Measurements from ENCODE around the gene PCCB.

Gene PCCB

DNA sequence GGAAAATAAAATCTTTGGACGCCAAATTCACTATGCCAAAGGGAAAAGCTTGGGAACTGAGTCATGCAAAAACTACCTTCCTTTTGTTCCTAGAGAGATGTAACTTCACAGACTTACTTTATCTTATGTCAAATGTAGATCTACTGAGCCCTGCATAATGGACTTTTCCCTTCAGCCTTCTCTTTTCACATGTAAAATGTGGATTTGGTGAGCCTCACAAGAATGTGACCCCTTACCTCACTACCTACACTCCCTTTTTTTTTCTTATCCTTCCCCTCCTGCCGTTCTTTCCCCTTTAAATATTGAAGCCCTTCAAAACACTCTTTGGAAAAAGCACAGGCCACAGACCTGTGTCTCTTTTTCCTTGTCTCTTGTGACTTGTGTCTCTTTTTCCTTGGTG lies 14.0 kb upstream of the PCCB start:
- TF ChIP-seq, protein P1, sequence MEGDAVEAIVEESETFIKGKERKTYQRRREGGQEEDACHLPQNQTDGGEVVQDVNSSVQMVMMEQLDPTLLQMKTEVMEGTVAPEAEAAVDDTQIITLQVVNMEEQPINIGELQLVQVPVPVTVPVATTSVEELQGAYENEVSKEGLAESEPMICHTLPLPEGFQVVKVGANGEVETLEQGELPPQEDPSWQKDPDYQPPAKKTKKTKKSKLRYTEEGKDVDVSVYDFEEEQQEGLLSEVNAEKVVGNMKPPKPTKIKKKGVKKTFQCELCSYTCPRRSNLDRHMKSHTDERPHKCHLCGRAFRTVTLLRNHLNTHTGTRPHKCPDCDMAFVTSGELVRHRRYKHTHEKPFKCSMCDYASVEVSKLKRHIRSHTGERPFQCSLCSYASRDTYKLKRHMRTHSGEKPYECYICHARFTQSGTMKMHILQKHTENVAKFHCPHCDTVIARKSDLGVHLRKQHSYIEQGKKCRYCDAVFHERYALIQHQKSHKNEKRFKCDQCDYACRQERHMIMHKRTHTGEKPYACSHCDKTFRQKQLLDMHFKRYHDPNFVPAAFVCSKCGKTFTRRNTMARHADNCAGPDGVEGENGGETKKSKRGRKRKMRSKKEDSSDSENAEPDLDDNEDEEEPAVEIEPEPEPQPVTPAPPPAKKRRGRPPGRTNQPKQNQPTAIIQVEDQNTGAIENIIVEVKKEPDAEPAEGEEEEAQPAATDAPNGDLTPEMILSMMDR (IDR thresholded peaks at IDR 0.05) = no peak
- TF ChIP-seq ZFX (IDR thresholded peaks at IDR 0.05; ENCODE audit: borderline replicate concordance) = no peak
- H3K27ac ChIP-seq = no peak overlapping the region

DNA sequence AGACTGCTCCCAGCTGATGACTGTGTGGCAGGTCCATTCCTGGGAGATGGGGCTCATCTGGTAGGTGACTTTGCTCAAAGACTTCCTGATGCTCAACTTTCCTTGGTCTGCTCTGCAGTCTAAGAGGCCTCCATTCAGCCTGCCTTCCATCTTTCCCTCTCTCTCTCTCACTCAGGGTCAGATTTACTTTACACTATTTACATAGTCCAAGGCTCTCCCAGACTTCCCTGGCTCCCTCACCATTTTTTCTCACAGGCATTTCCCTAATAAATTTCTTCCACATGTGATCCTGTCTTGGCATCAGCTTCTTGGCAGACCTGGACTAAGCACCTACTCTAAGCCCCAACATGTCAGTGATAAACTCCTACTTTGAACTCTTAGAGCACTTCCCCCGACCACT lies 13.0 kb upstream of the PCCB start:
- no peak overlapping the region for H3K27ac ChIP-seq
- TF ChIP-seq, protein P1 (IDR thresholded peaks at IDR 0.05) = no peak
- no peak for TF ChIP-seq ZFX (IDR thresholded peaks at IDR 0.05; ENCODE audit: borderline replicate concordance)

DNA sequence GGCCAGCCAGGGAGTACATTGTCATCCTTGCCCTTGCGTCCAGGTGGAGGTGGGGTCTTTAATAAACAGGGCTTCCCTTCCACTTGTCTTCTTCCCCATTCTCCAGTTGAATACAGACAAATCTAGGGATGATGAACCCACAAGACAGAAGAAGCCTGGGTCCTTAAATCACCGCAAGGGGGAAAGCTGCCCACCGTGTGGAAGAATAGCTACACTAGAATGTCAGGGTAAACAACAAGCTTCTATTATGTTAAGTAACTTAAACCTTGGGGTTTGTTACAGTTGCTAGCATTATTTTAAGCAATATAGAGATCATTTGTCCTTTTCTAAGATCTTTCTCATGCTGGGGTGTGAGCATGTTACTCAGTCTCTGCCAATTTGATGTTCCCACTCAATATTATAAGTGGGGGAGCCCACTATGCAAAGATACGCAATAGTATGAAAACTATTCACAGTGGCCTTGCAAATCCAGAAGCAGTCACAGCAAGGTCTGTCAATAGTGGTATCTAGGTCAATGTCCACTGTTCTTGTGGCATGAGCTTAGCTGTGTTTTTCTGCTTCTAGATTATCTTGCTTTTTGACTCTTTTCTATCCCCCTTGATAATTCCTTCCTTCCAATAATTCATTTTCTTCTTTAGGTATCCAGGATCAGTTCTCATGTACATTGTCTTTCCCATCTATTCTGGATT lies 12.0 kb upstream of the PCCB start:
- no peak overlapping the region for H3K27ac ChIP-seq
- no peak for TF ChIP-seq ZFX (IDR thresholded peaks at IDR 0.05; ENCODE audit: borderline replicate concordance)
- TF ChIP-seq, protein P1 (IDR thresholded peaks at IDR 0.05) = no peak

DNA sequence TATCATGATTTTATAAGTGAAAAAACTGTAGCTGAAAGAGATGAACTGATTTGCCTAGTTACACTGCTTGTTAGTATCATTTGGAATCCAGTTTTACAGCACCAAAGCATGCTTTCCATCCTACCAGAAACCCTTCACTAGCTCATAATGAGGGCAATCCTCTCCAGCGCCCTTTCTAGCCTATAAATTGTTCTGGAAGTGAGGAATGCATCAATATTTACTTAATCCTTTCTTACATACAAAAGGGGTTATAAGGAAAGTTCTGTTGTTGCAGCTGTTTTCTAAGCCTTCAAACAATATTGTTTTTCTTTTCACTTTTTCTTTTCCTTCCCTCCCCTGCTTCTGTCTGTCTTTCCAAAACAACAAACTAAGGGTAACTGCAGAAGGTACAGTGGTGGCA lies 11.0 kb upstream of the PCCB start:
- no peak for TF ChIP-seq ZFX (IDR thresholded peaks at IDR 0.05; ENCODE audit: borderline replicate concordance)
- TF ChIP-seq, protein P1 (IDR thresholded peaks at IDR 0.05) = no peak
- no peak overlapping the region for H3K27ac ChIP-seq

DNA sequence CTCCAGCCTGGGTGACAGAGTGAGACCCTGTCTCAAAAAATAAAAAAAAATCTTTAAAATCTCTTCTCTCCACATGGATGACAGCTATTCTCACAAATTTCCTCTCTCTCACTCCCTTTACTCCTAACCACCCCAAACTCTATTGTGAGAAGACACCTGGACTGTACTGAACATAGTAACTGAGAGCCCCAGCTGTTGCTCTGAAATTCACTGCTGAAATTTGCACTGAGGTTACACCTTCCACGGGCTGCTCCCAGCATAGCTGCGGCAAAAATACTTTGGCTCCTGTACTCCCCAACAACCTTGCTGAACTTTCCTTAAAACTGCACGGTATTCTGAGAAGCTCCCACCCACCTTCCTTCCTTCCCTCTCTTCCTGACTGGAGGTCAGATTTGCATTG lies 4.4 kb upstream of the PCCB start:
- no peak overlapping the region for H3K27ac ChIP-seq

DNA sequence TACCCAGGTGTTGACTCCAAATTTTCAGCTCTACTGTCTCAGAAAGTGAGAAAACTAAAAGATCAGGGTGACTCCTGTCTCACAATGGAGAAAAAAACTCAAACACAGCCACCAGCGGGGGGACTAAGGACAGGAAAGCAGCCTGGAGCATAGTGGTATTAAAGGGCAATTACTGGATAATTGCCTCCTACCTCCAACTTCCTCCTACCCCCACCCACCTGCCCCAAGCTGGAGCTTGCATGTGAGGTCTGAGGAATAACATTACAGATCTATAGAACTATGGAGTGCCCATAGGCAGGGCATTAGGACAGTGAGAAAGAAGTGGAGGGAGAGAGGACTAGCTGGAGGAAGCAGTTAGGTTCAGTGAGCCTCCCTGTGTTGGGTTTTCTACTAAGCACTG lies 2.7 kb upstream of the PCCB start:
- H3K27ac ChIP-seq = no peak overlapping the region
- TF ChIP-seq, protein P1 (IDR thresholded peaks at IDR 0.05) = no peak
- no peak for TF ChIP-seq ZFX (IDR thresholded peaks at IDR 0.05; ENCODE audit: borderline replicate concordance)

More for the DNA sequence above, 4.4 kb upstream of the PCCB start:
- no peak for TF ChIP-seq ZFX (IDR thresholded peaks at IDR 0.05; ENCODE audit: borderline replicate concordance)
- TF ChIP-seq, protein P1 (IDR thresholded peaks at IDR 0.05) = no peak

DNA sequence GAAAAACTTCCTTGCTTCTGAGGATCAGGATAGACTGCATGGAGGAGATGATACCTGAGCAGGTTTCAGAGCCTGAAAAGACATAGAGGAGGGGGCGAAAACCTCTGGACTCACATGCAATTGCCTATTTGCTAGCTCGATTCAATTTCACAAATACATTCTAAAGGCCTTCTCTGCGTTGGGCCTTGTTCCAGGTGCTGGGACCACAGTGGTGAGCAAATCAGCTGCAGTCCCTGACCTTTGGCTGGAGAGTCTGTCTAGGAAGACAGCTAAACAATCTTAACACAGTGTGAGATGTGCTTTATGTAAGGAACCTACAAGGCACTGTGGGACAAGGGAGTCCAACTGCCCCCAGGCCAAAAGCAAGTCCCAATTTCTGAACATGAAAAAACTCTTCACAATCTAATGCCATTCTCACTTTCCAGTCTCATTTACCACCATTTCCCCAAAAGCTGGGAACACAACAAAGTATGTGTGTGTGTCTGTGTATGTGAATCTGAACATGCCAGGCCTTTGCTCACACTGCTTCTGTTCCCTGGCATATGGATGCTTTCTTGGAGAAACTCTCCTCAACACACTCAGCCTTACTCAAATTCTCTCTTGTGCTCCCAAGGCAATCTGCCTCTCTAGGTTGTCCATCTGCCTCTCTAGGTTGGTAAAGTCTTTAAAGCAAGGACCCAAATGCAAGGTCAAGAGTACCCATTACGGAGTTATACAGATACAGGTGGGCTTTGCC lies 2.1 kb upstream of the PCCB start:
- H3K27ac ChIP-seq = no peak overlapping the region

More for the DNA sequence above, 2.1 kb upstream of the PCCB start:
- TF ChIP-seq ZFX (IDR thresholded peaks at IDR 0.05; ENCODE audit: borderline replicate concordance) = no peak
- TF ChIP-seq, protein P1 (IDR thresholded peaks at IDR 0.05) = no peak

Measured in 22Rv1 (cell line).